H9 (cell line): ENCODE data around the gene PBX4. TPM values are rescaled to one million over a fixed set of nuclear protein-coding genes. Genes with fewer than 3 reads are reported as not detected.

Source experiments
- DNase-seq: peaks from one replicate; pipeline ENCODE4 v3.0.0-alpha.2; 2017
- H2AFZ ChIP-seq: one replicate; pipeline ENCODE4 v1.6.1; 2013; ENCODE audit warnings: mild to moderate bottlenecking, low read length, control low read depth, moderate library complexity
- H2AK5ac ChIP-seq: 2 replicates; pipeline ENCODE4 v1.6.1; 2013; ENCODE audit warnings: low read length, control low read depth, mixed read lengths; ENCODE audit not compliant: insufficient read length
- H2BK120ac ChIP-seq: one replicate; pipeline ENCODE4 v1.6.1; 2013; ENCODE audit warnings: low read depth, mild to moderate bottlenecking, low read length, control low read depth, inconsistent platforms; ENCODE audit not compliant: poor library complexity, severe bottlenecking
- H2BK12ac ChIP-seq: 2 replicates; pipeline ENCODE4 v1.6.1; 2013; ENCODE audit warnings: low read length, control low read depth, mixed read lengths, low read depth; ENCODE audit not compliant: insufficient read length
- H2BK15ac ChIP-seq: 2 replicates; pipeline ENCODE4 v1.6.1; 2013; ENCODE audit warnings: low read depth, low read length, control low read depth
- H2BK20ac ChIP-seq: one replicate; pipeline ENCODE4 v1.6.1; 2013; ENCODE audit warnings: low read depth, mild to moderate bottlenecking, low read length, control low read depth, inconsistent platforms; ENCODE audit not compliant: poor library complexity, severe bottlenecking
- H2BK5ac ChIP-seq: 2 replicates; pipeline ENCODE4 v1.6.1; 2013; ENCODE audit warnings: low read length, control low read depth, mixed read lengths; ENCODE audit not compliant: insufficient read length
- H3K14ac ChIP-seq: 2 replicates; pipeline ENCODE4 v1.6.1; 2013; ENCODE audit warnings: low read length, control low read depth; ENCODE audit not compliant: insufficient read depth
- H3K18ac ChIP-seq: 2 replicates; pipeline ENCODE4 v1.6.1; 2013; ENCODE audit warnings: low read depth, mild to moderate bottlenecking, mixed read lengths, low read length, control low read depth; ENCODE audit not compliant: insufficient read length
- H3K23ac ChIP-seq: 2 replicates; pipeline ENCODE4 v1.6.1; 2013; ENCODE audit warnings: low read length, control low read depth, mixed read lengths, low read depth; ENCODE audit not compliant: insufficient read length
- H3K23me2 ChIP-seq: 2 replicates; pipeline ENCODE4 v1.6.1; 2013; ENCODE audit warnings: low read depth, mild to moderate bottlenecking, mixed read lengths, low read length, control low read depth; ENCODE audit not compliant: insufficient read length, poor library complexity, severe bottlenecking
- H3K27ac ChIP-seq: 2 replicates; pipeline ENCODE4 v1.5.1; 2013; ENCODE audit warnings: low read length, control low read depth, mixed read lengths, low read depth; ENCODE audit not compliant: insufficient read length
- H3K27me3 ChIP-seq: 2 replicates; pipeline ENCODE4 v1.6.1; 2013; ENCODE audit warnings: low read length, control low read depth, inconsistent platforms; ENCODE audit not compliant: insufficient read depth
- H3K4ac ChIP-seq: 2 replicates; pipeline ENCODE4 v1.6.1; 2013; ENCODE audit warnings: low read depth, mild to moderate bottlenecking, control low read depth, inconsistent platforms, low read length, moderate library complexity
- H3K4me1 ChIP-seq: 2 replicates; pipeline ENCODE4 v1.6.1; 2013; ENCODE audit warnings: low read length, control low read depth, inconsistent platforms; ENCODE audit not compliant: insufficient read depth
- H3K4me2 ChIP-seq: 2 replicates; pipeline ENCODE4 v1.6.1; 2013; ENCODE audit warnings: low read length, control low read depth, mixed read lengths; ENCODE audit not compliant: insufficient read length, insufficient read depth
- H3K56ac ChIP-seq: 2 replicates; pipeline ENCODE4 v1.6.1; 2013; ENCODE audit warnings: low read depth, mild to moderate bottlenecking, mixed read lengths, low read length, control low read depth; ENCODE audit not compliant: insufficient read length
- H3K79me1 ChIP-seq: 2 replicates; pipeline ENCODE4 v1.6.1; 2013; ENCODE audit warnings: low read depth, mild to moderate bottlenecking, moderate library complexity, low read length, control low read depth, inconsistent platforms; ENCODE audit not compliant: insufficient read depth, poor library complexity, severe bottlenecking
- H3K79me2 ChIP-seq: 2 replicates; pipeline ENCODE4 v1.6.1; 2013; ENCODE audit warnings: low read length, control low read depth, inconsistent platforms; ENCODE audit not compliant: insufficient read depth
- H3K9ac ChIP-seq: 2 replicates; pipeline ENCODE4 v1.6.1; 2013; ENCODE audit warnings: low read length, control low read depth, mixed read lengths; ENCODE audit not compliant: insufficient read length; ENCODE audit errors: extremely low read depth
- H3K9me3 ChIP-seq: one replicate; pipeline ENCODE4 v1.6.1; 2013; ENCODE audit warnings: low read depth, low read length, inconsistent platforms; ENCODE audit not compliant: control insufficient read depth
- H3T11ph ChIP-seq: one replicate; pipeline ENCODE4 v1.6.1; 2013; ENCODE audit warnings: mild to moderate bottlenecking, low read length, control low read depth, inconsistent platforms
- H4K20me1 ChIP-seq: one replicate; pipeline ENCODE4 v1.6.1; 2013; ENCODE audit not compliant: control insufficient read depth, insufficient read length, insufficient read depth
- H4K5ac ChIP-seq: 2 replicates; pipeline ENCODE4 v1.6.1; 2013; ENCODE audit warnings: low read depth, mild to moderate bottlenecking, mixed read lengths, low read length, control low read depth; ENCODE audit not compliant: insufficient read length
- H4K8ac ChIP-seq: replicated peaks from 2 replicates; pipeline ENCODE4 v1.6.1; 2013; ENCODE audit warnings: low read length, control low read depth, mixed read lengths, low read depth; ENCODE audit not compliant: insufficient read length
- H4K91ac ChIP-seq: 2 replicates; pipeline ENCODE4 v1.6.1; 2013; ENCODE audit warnings: low read depth, mild to moderate bottlenecking, moderate library complexity, mixed read lengths, low read length, control low read depth; ENCODE audit not compliant: insufficient read length
- H3K27ac Mint-ChIP-seq, 3 experiments: 2 replicates in 2 of 3; 3 replicates in 1 of 3; pipeline ENCODE4 v1.8.0; 2020 to 2021; ENCODE audit warnings: mixed read lengths in 3 of 3, mild to moderate bottlenecking in 1 of 3, moderate library complexity in 1 of 3
- H3K27me3 Mint-ChIP-seq: 2 replicates; pipeline ENCODE4 v1.8.0; 2021; ENCODE audit warnings: low read depth, mild to moderate bottlenecking, moderate library complexity, mixed read lengths
- H3K36me3 Mint-ChIP-seq, 3 experiments: 2 replicates in 2 of 3; 3 replicates in 1 of 3; pipeline ENCODE4 v1.8.0; 2020 to 2021; ENCODE audit warnings: low read depth in 3 of 3, mixed read lengths in 3 of 3; ENCODE audit not compliant: insufficient read depth in 1 of 3
- H3K4me1 Mint-ChIP-seq, 2 experiments: 2 replicates each; pipeline ENCODE4 v1.8.0; 2020; ENCODE audit warnings: mixed read lengths in 2 of 2
- H3K4me3 Mint-ChIP-seq, 2 experiments: 2 replicates in 1 of 2; 3 replicates in 1 of 2; pipeline ENCODE4 v1.8.0; 2020 to 2021; ENCODE audit warnings: mild to moderate bottlenecking in 2 of 2, mixed read lengths in 2 of 2, moderate library complexity in 1 of 2
- H3K9me3 Mint-ChIP-seq, 2 experiments: 2 replicates in 1 of 2; 3 replicates in 1 of 2; pipeline ENCODE4 v1.8.0; 2020; ENCODE audit warnings: mild to moderate bottlenecking in 2 of 2, mixed read lengths in 2 of 2, moderate library complexity in 1 of 2
- CTCF ChIP-seq: fragments of 200-600 bp; sonication (generic); conservative IDR thresholded peaks from 3 replicates; pipeline ENCODE4 v1.8.0; 2021; ENCODE audit warnings: antibody characterized with exemption, mild to moderate bottlenecking
- WGBS: extraction: QIAGEN DNeasy Blood & Tissue Kit; methylation state at CpG from one replicate; pipeline ENCODE4 v1.1.7; 2013; ENCODE audit warnings: missing lambda C conversion rate, low lambda C conversion rate, mixed read lengths; ENCODE audit not compliant: insufficient read length; ENCODE audit errors: extremely low coverage; 5-methylcytosine and 5-hydroxymethylcytosine counted together
- total RNA-seq: library from RNA; stranded (reverse); gene quantifications from 2 replicates; pipeline ENCODE4 v1.2.1, GENCODE V29; 2021

Gene PBX4
- total RNA-seq, 1 experiment from 2014 or later: 3.3 TPM

DNA sequence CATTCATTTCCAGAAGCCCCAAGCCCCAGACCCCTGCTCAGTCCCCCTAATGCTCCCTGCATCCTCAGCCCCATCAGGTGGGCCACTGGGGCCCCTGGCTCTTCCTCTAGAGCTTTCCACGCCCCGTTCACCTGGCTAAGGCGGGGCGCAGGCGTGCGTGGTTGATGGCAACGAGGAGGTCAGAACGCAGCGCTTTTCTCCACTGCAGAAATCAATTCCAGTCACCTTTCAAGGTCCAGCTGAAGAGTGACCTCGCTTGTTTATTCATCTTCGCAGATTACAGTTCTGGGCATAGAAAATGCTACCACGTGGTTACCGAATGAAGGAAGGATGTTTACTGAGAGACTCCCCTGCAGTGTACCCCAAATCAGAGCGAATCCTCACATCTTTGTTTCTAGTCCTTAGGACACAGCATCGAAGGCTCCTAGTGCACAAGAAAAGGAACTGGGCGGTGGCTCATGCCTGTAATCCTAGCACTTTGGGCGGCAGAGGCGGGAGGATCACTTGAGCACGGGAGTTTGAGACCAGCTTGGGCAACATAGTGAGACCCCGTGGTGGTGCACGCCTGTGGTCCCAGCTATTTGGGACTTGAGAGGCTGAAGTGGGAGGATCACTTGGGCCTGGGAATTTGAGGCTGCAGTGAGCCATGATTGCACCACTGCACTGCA, 828 bp upstream of the PBX4 start:
- Mint-ChIP-seq H3K4me1 (peaks cover 12 to 14% of the 10 kb centered on the region in 2 experiments), H3K27me3 (peaks cover 25% of the 10 kb centered on the region), H3K9me3 (no peaks in the 10 kb centered on the region), H3K27ac (peak overlapping the region in 1 of 3 experiments; percentile 70; a peak in 1 of 7 replicates), H3K4me3 (peak overlapping the region; percentile 56 to 86), H3K36me3 (peaks cover 12 to 15% (median 15%) of the 10 kb centered on the region in 3 experiments; a peak in 6 of 7 replicates)
- no peak overlapping the region for H3K23ac ChIP-seq
- H3K18ac ChIP-seq: peak overlapping the region; percentile 41
- H2AFZ ChIP-seq: no peak overlapping the region
- H3T11ph ChIP-seq: no peak overlapping the region
- no peak overlapping the region for H2BK12ac ChIP-seq
- no peaks in the 10 kb centered on the region for H3K9me3 ChIP-seq
- no CpG with 5 or more reads among the region's 21 CpGs for WGBS
- no peak overlapping the region for H2BK20ac ChIP-seq
- no peak for TF ChIP-seq CTCF
- H3K79me1 ChIP-seq: no peaks in the 10 kb centered on the region
- H2BK15ac ChIP-seq: no peak overlapping the region
- H3K23me2 ChIP-seq: peaks cover 8% of the 10 kb centered on the region
- no peak for DNase-seq
- no peaks in the 10 kb centered on the region for H4K20me1 ChIP-seq
- no peak overlapping the region for H4K91ac ChIP-seq
- no peaks in the 10 kb centered on the region for H3K79me2 ChIP-seq
- no peak overlapping the region for H3K9ac ChIP-seq
- no peak overlapping the region for H3K14ac ChIP-seq
- no peak overlapping the region for H3K27ac ChIP-seq
- no peak overlapping the region for H4K5ac ChIP-seq
- no peak overlapping the region for H2BK120ac ChIP-seq
- no peak overlapping the region for H4K8ac ChIP-seq
- no peak overlapping the region for H2BK5ac ChIP-seq
- peak overlapping the region; percentile 41 for H3K4me2 ChIP-seq
- no peaks in the 10 kb centered on the region; the same call in 1 of the 2 replicates for H3K27me3 ChIP-seq
- no peak overlapping the region for H3K4ac ChIP-seq
- no peak overlapping the region for H2AK5ac ChIP-seq
- H3K56ac ChIP-seq: no peak overlapping the region
- H3K4me1 ChIP-seq: no peaks in the 10 kb centered on the region
